ENCODE measurements around the gene RALGPS1. TPM values are rescaled to one million over a fixed set of nuclear protein-coding genes. Genes with fewer than 3 reads are reported as not detected.
A peak's percentile ranks its signal among the peaks of the same experiment; 100 is the strongest.
"Not testable (repeated sequence)": the region's sequence is repeated elsewhere in the genome, so short reads cannot be mapped to it uniquely, and the experiment has no call there.

RALGPS1 gene
- polyA plus RNA-seq, 1 donor = 7.9 TPM

GRCh38 chr9:126988857-126989256 is 74.3 kb downstream of the RALGPS1 start:
- DNase-seq (ENCODE audit: low read depth) = no peak

- peak; percentile 76 for DNase-seq (ENCODE audit: low read depth)
Measured at GRCh38 chr9:126989847-126990842, 75.6 kb downstream of the RALGPS1 start.

GRCh38 chr9:126991183-126991582 is 76.6 kb downstream of the RALGPS1 start:
- DNase-seq (ENCODE audit: low read depth) = peak; percentile 57

GRCh38 chr9:126992427-126992826 is 77.8 kb downstream of the RALGPS1 start:
- DNase-seq (ENCODE audit: low read depth) = no peak

GRCh38 chr9:126999315-127000068 is 84.9 kb downstream of the RALGPS1 start:
- DNase-seq (ENCODE audit: low read depth) = no peak

- DNase-seq (ENCODE audit: low read depth) = no peak
Measured at GRCh38 chr9:127004946-127005769, 90.6 kb downstream of the RALGPS1 start.

GRCh38 chr9:127005770-127006314 is 91.3 kb downstream of the RALGPS1 start:
- no peak for DNase-seq (ENCODE audit: low read depth)

GRCh38 chr9:127007638-127008037 is 93.1 kb downstream of the RALGPS1 start:
- no peak for DNase-seq (ENCODE audit: low read depth)

GRCh38 chr9:127008076-127008475 is 93.5 kb downstream of the RALGPS1 start:
- DNase-seq (ENCODE audit: low read depth) = no peak

- no peak for DNase-seq (ENCODE audit: low read depth)
Measured at GRCh38 chr9:127011772-127012171, 97.2 kb downstream of the RALGPS1 start.

- DNase-seq (ENCODE audit: low read depth) = no peak
Measured at GRCh38 chr9:127012250-127012649, 97.7 kb downstream of the RALGPS1 start.

GRCh38 chr9:127013597-127013996 is 99.0 kb downstream of the RALGPS1 start:
- no peak for DNase-seq (ENCODE audit: low read depth)

GRCh38 chr9:127014216-127014909 is 99.8 kb downstream of the RALGPS1 start:
- DNase-seq (ENCODE audit: low read depth) = peak; percentile 62

GRCh38 chr9:127014910-127015540 is 100.4 kb downstream of the RALGPS1 start:
- no peak for DNase-seq (ENCODE audit: low read depth)

GRCh38 chr9:127015921-127016512 is 101.4 kb downstream of the RALGPS1 start:
- no peak for DNase-seq (ENCODE audit: low read depth)

- DNase-seq (ENCODE audit: low read depth) = not testable (repeated sequence)
Measured at GRCh38 chr9:127017979-127018378, 103.4 kb downstream of the RALGPS1 start.

GRCh38 chr9:127018935-127019334 is 104.4 kb downstream of the RALGPS1 start:
- DNase-seq (ENCODE audit: low read depth) = no peak

GRCh38 chr9:127020036-127020801 is 105.6 kb downstream of the RALGPS1 start:
- no peak for DNase-seq (ENCODE audit: low read depth)

- no peak for DNase-seq (ENCODE audit: low read depth)
Measured at GRCh38 chr9:127020802-127021078, 106.2 kb downstream of the RALGPS1 start.

Measured in forelimb muscle (tissue), 1 donor.